HG02870 (cell line): Measurements from ENCODE around the gene STT3A.

ENCODE experiments used
- ATAC-seq: cut with Tn5 transposase; IDR thresholded peaks from one replicate; pipeline ENCODE4 v1.9.1; 2021; ENCODE audit warnings: mild to moderate bottlenecking, moderate library complexity; ENCODE audit not compliant: unreplicated experiment

Gene STT3A

DNA sequence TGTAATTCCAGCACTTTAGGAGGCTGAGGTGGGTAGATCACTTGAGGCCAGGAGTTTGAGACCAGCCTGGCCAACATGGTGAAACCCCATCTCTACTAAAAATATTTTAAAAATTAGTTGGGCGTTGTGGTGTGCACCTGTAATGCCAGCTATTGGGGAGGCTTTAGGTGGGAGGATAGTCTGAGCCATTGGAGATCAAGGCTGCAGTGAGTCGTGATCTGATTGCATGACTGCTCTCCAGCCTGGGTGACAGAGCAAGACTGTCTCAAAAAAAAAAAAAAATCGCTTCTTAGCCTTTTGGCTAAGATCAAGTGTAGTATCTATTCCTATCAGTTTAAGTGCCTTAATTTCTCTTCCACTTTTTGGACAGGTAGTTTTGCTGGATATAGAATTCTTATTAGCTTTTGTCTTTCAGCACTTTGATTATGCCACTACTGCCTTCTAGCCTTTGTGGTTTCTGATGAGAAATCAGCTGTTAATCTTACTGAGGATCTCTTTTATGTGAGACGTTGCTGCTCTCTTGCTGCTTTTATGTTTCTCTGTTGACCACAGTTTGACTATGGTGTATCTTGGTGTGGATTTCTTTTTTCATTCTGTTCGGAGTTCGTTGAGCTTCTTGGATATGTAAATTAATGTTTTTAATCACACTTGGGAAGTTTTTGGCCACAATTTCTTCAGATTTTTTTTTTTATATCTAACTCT is 57.0 kb downstream of the STT3A start:
- no peak for ATAC-seq

- ATAC-seq, result no peak
Observed at GRCh38 chr11:125662689-125663088, 70.0 kb downstream of the STT3A start.

GRCh38 chr11:125663910-125664309 is 71.3 kb downstream of the STT3A start:
- no peak for ATAC-seq

- ATAC-seq, result no peak
Observed at GRCh38 chr11:125667151-125667550, 74.5 kb downstream of the STT3A start.

DNA sequence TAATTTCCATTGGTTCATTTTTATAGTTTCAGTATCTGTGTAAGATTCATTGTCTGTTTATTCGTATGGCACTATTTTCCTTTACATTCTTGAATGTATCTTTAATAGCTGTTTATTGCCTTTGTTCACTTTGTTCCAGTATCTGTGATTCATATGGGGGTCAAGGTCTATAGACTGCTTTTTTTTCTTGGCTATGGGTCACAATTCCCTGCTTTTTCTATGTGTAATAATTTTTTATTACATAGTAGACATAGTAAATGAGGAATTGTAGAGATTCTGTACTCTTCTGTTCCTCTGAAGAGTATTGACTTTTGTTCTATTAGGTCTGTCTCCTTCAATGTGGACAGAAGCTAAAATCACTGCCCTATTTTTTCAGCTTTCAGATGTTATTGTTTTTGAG is 77.5 kb downstream of the STT3A start:
- no peak for ATAC-seq

GRCh38 chr11:125671561-125671960 is 78.9 kb downstream of the STT3A start:
- no peak for ATAC-seq
